GM12878 (cell line): Measurements from ENCODE around the gene RGS19. TPM values are rescaled to one million over a fixed set of nuclear protein-coding genes. Genes with fewer than 3 reads are reported as not detected.

Experiments used
- ATAC-seq: fragments of 200-7000 bp; cut with Tn5 transposase; 3 replicates; pipeline ENCODE4 v1.9.1; 2020; ENCODE audit warnings: mild to moderate bottlenecking, moderate library complexity
- BruUV-seq: library from RNA; stranded (reverse); fragments of 400-500 nt; replicated peaks from 2 replicates; lab custom pipeline; 2021; lab: Mats Ljungman, UMichigan
- CTCF ChIA-PET: fragments of 300-600 bp; sonication (Branson Sonifier 250); formaldehyde crosslinking; extraction: SDS; loops from one replicate; lab custom pipeline; 2021; ENCODE audit warnings: inconsistent platforms; lab: Yijun Ruan, JAX
- POLR2A ChIA-PET: fragments of 350-600 bp; formaldehyde crosslinking; extraction: SDS; loops from one replicate; lab custom pipeline; 2021; ENCODE audit warnings: inconsistent platforms; lab: Charles Lee
- RAD21 ChIA-PET: fragments of 300-600 bp; sonication (Branson Sonifier 250); formaldehyde crosslinking; loops from one replicate; lab custom pipeline; 2023; ENCODE audit warnings: antibody characterized with exemption; ENCODE audit not compliant: unreplicated experiment; lab: Charles Lee
- SMC1A ChIA-PET: fragments of 300-600 bp; sonication (Branson Sonifier 250); formaldehyde crosslinking; loops from one replicate; lab custom pipeline; 2023; ENCODE audit not compliant: unreplicated experiment, uncharacterized antibody; lab: Charles Lee
- DNase-seq: peaks from one replicate; pipeline ENCODE4 v3.0.0-alpha.2; 2011; ENCODE audit warnings: low read depth, low spot score
- FAIRE-seq: peaks from 3 replicates; lab custom pipeline; 2011; peaks lifted over from hg19 to GRCh38; lab: Jason Lieb, UNC
- H2AFZ ChIP-seq: 2 replicates; pipeline ENCODE4 v1.6.0; 2011; ENCODE audit warnings: low read depth, low read length, control low read depth; ENCODE audit not compliant: control insufficient read depth
- H3K27ac ChIP-seq: 2 replicates; pipeline ENCODE4 v1.5.1; 2011; ENCODE audit warnings: control low read depth; ENCODE audit not compliant: control insufficient read depth, insufficient read depth
- H3K27me3 ChIP-seq, 2 experiments: replicated peaks in 1 of 2; 2 replicates each; pipeline versions ENCODE4 v1.6.0 to v1.6.1; 2011; ENCODE audit warnings: low read length in 1 of 2; ENCODE audit not compliant: control insufficient read depth in 2 of 2, insufficient read depth in 2 of 2
- H3K36me3 ChIP-seq, 2 experiments: 2 replicates each; pipeline ENCODE4 v1.5.1; 2011; ENCODE audit warnings: low read length in 1 of 2; ENCODE audit not compliant: control insufficient read depth in 2 of 2, insufficient read depth in 2 of 2
- H3K4me1 ChIP-seq: 2 replicates; pipeline ENCODE4 v1.6.1; 2011; ENCODE audit warnings: mild to moderate bottlenecking, low read length, moderate library complexity, mixed read lengths; ENCODE audit not compliant: control insufficient read depth, insufficient read depth
- H3K4me2 ChIP-seq: 2 replicates; pipeline ENCODE4 v1.6.0; 2011; ENCODE audit warnings: control low read depth; ENCODE audit not compliant: control insufficient read depth, insufficient read depth
- H3K4me3 ChIP-seq: fragments of 200-600 bp; sonication (generic); 2 replicates; pipeline ENCODE4 v1.5.1; 2016
- H3K79me2 ChIP-seq: 2 replicates; pipeline ENCODE4 v1.6.0; 2011; ENCODE audit warnings: low read length; ENCODE audit not compliant: control insufficient read depth, insufficient read depth
- H3K9ac ChIP-seq: 2 replicates; pipeline ENCODE4 v1.8.0; 2011; ENCODE audit warnings: low read length, control low read depth, mixed read lengths; ENCODE audit not compliant: control insufficient read depth, insufficient read depth
- H3K9me3 ChIP-seq: replicated peaks from 3 replicates; pipeline ENCODE4 v1.5.1; 2011; ENCODE audit warnings: mild to moderate bottlenecking, low read length; ENCODE audit not compliant: control insufficient read depth, insufficient read depth
- H4K20me1 ChIP-seq: 2 replicates; pipeline ENCODE4 v1.6.0; 2011; ENCODE audit not compliant: control insufficient read depth, insufficient read depth
- CBFB ChIP-seq: IDR thresholded peaks from 2 replicates; pipeline ENCODE4 v1.6.1; 2016; ENCODE audit warnings: antibody characterized with exemption, low read depth
- HDAC2 ChIP-seq: fragments of 200-600 bp; sonication (generic); IDR thresholded peaks from 2 replicates; pipeline ENCODE4 v1.6.1; 2017
- IKZF1 ChIP-seq: fragments of 450-650 bp; conservative IDR thresholded peaks from 2 replicates; pipeline ENCODE4 v1.6.1; 2017; ENCODE audit warnings: antibody characterized with exemption, mild to moderate bottlenecking
- KAT2A ChIP-seq: conservative IDR thresholded peaks from 2 replicates; pipeline ENCODE4 v1.6.1; 2011; ENCODE audit warnings: low read depth, low read length; ENCODE audit not compliant: control insufficient read depth
- KDM1A ChIP-seq: fragments of 200-600 bp; sonication (generic); IDR thresholded peaks from 2 replicates; pipeline ENCODE4 v1.6.1; 2016; ENCODE audit warnings: borderline replicate concordance
- LARP7 ChIP-seq: fragments of 450-650 bp; IDR thresholded peaks from 2 replicates; pipeline ENCODE4 v1.6.1; 2017; ENCODE audit warnings: mild to moderate bottlenecking
- PAX8 ChIP-seq: fragments of 450-650 bp; IDR thresholded peaks from 2 replicates; pipeline ENCODE4 v1.6.1; 2017; ENCODE audit warnings: mild to moderate bottlenecking, moderate library complexity
- SREBF2 ChIP-seq: IDR thresholded peaks from 2 replicates; pipeline ENCODE4 v1.6.1; 2012; ENCODE audit warnings: mild to moderate bottlenecking, low read length
- STAT1 ChIP-seq: fragments of 450-650 bp; conservative IDR thresholded peaks from 2 replicates; pipeline ENCODE4 v1.6.1; 2014; ENCODE audit warnings: antibody characterized with exemption, mild to moderate bottlenecking
- TARDBP ChIP-seq: IDR thresholded peaks from 2 replicates; pipeline ENCODE4 v1.6.1; 2016; ENCODE audit warnings: borderline replicate concordance
- TCF12 ChIP-seq: IDR thresholded peaks from 2 replicates; pipeline ENCODE4 v1.6.1; 2011; ENCODE audit warnings: low read depth, mild to moderate bottlenecking, low read length
- WGBS: methylation state at CpG from one replicate; pipeline ENCODE4 v1.1.6; 2016; ENCODE audit warnings: low lambda C conversion rate; ENCODE audit not compliant: insufficient replicate concordance, insufficient coverage; ENCODE audit errors: missing lambda C conversion rate; 5-methylcytosine and 5-hydroxymethylcytosine counted together
- in situ Hi-C: fragments of 300-500 bp; cut with MboI; formaldehyde crosslinking; loops from 9 replicates; pipeline ENCODE4 v1.14.3; 2018; ENCODE audit warnings: mixed read lengths
- intact Hi-C: fragments of 100-400 bp; cut with micrococcal nuclease; formaldehyde crosslinking; loops from one replicate; pipeline ENCODE4 v1.14.2; 2022; ENCODE audit not compliant: unreplicated experiment
- polyA plus RNA-seq, 11 experiments: library from polyadenylated mRNA; depleted of rRNA in 4 of 11; unstranded in 6 of 11; stranded (reverse) in 5 of 11; fragments of >200 nt; fragmentation: Nextera tagmentation in 4 of 11; fragmentation: Illumina TruSeq in 1 of 11; extraction: Ambion mirVana in 4 of 11; extraction: Trizol in 1 of 11; gene quantifications; 1 replicate in 1 of 11; 2 replicates in 10 of 11; pipeline versions ENCODE4 v1.2.1 to v1.2.3, GENCODE V29; 2011 to 2016; ENCODE audit warnings: inconsistent platforms in 2 of 11, missing spikeins in 2 of 11, low read depth in 1 of 11
- total RNA-seq, 4 experiments: library from RNA; depleted of rRNA in 3 of 4; stranded (reverse); fragments of >200 nt in 3 of 4; fragmentation: Illumina TruSeq in 1 of 4; extraction: Trizol in 1 of 4; gene quantifications; 2 replicates each; pipeline versions ENCODE4 v1.2.1 to v1.2.3, GENCODE V29; 2013 to 2021
- TF ChIP-seq, protein P1 (sequence below): IDR thresholded peaks from 2 replicates; pipeline ENCODE4 v1.6.1; 2012; ENCODE audit warnings: low read depth, low read length, improper control_type of control experiment
- TF ChIP-seq, protein P2 (sequence below): fragments of 450-650 bp; IDR thresholded peaks from 2 replicates; pipeline ENCODE4 v1.6.1; 2016; ENCODE audit warnings: mild to moderate bottlenecking
- TF ChIP-seq, protein P3 (sequence below), 3 experiments: IDR thresholded peaks in 2 of 3; conservative IDR thresholded peaks in 1 of 3; 2 replicates each; pipeline ENCODE4 v1.5.1; 2011; ENCODE audit warnings: low read depth in 3 of 3, low read length in 3 of 3, mild to moderate bottlenecking in 3 of 3, control low read depth in 2 of 3, moderate library complexity in 2 of 3, inconsistent platforms in 1 of 3, mixed read lengths in 1 of 3; ENCODE audit not compliant: control insufficient read depth in 2 of 3, insufficient read depth in 1 of 3; ENCODE audit errors: extremely low read depth in 1 of 3
- TF ChIP-seq, protein P4 (sequence below): fragments of 450-650 bp; IDR thresholded peaks from 2 replicates; pipeline ENCODE4 v1.6.1; 2017; ENCODE audit warnings: mild to moderate bottlenecking, moderate library complexity

RGS19 gene
- total and polyA plus RNA-seq, 10 of the 15 experiments (the other 5 are each of a cell fraction or from before 2014, with no cell fraction given): 0.82 to 62.4 (median 39.8) TPM

DNA sequence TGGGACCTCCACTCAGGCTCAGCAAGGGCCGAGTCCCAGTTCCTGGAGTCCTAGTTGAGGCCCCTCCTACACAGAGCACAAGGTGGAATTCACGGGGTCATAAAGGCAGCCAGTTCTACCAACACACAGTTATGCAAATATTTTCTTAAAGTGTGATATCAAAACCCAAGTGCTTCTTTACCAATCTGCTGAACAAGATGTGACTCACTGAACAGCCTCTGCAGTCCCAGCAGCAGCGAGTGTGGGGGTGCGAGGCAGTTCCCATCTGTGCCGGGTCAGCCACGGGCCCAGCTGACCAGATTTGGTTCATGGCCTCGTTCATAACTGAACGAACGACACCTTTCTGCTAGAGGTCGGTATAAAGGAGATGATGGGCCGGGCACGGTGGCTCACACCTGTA, 20.8 kb downstream of the RGS19 start:
- WGBS: 23% methylated on average over 12 of the region's 12 CpGs
- ATAC-seq (peak; percentile 18), FAIRE-seq (no peak), DNase-seq (no peak)
- Histone ChIP-seq H3K4me2 (peak overlapping the region; percentile 90), H2AFZ (0 out of 2 replicates have a peak overlapping the region, but pooled peaks have one; percentile 2), H3K36me3 (no peaks in the 10 kb centered on the region), H4K20me1 (no peaks in the 10 kb centered on the region), H3K4me3 (peak overlapping the region; percentile 25), H3K9me3 (no peaks in the 10 kb centered on the region), H3K79me2 (no peaks in the 10 kb centered on the region; the same call in none of the 2 replicates), H3K27ac (no peak overlapping the region), H3K4me1 (peaks cover 53% of the 10 kb centered on the region), H3K27me3 (no peaks in the 10 kb centered on the region), H3K9ac (peak overlapping the region; percentile 61; the same call in 1 of the 2 replicates)
- in situ Hi-C loops: no loop called here
- intact Hi-C loops: loop anchor here (5.0 to 10.0 kb wide), 3 partner anchors 76 to 194 kb away; partner anchors contain the start of genes ABHD16B, PRPF6, TPD52L2 and UCKL1
- ChIA-PET SMC1A (interaction anchor here (0.9 to 2.6 kb wide), 2 partner anchors 19 to 55 kb away, joined by 3 to 21 read pairs; no protein-coding TSS in a partner anchor), RAD21 (interaction anchor here (0.7 to 2.5 kb wide), 3 partner anchors 28 to 521 kb away, joined by 5 to 13 read pairs (median 11); partner anchors contain the start of genes PRPF6 and PTK6), POLR2A (interaction anchor here (0.6 to 0.7 kb wide), 2 partner anchors 351 to 374 kb away, joined by 3 read pairs; no protein-coding TSS in a partner anchor), CTCF (interaction anchor here (1.2 to 9.2 kb wide), 5 partner anchors 11 to 272 kb away, joined by 3 to 108 read pairs (median 8); partner anchors contain the start of genes OPRL1, PRPF6 and RGS19)
- BruUV-seq: no TSS peak
- TF ChIP-seq, protein P1, sequence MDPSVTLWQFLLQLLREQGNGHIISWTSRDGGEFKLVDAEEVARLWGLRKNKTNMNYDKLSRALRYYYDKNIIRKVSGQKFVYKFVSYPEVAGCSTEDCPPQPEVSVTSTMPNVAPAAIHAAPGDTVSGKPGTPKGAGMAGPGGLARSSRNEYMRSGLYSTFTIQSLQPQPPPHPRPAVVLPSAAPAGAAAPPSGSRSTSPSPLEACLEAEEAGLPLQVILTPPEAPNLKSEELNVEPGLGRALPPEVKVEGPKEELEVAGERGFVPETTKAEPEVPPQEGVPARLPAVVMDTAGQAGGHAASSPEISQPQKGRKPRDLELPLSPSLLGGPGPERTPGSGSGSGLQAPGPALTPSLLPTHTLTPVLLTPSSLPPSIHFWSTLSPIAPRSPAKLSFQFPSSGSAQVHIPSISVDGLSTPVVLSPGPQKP: no peak
- TF ChIP-seq, protein P2, sequence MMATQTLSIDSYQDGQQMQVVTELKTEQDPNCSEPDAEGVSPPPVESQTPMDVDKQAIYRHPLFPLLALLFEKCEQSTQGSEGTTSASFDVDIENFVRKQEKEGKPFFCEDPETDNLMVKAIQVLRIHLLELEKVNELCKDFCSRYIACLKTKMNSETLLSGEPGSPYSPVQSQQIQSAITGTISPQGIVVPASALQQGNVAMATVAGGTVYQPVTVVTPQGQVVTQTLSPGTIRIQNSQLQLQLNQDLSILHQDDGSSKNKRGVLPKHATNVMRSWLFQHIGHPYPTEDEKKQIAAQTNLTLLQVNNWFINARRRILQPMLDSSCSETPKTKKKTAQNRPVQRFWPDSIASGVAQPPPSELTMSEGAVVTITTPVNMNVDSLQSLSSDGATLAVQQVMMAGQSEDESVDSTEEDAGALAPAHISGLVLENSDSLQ: no peak
- no peak for TF ChIP-seq SREBF2
- no peak for TF ChIP-seq PAX8
- TF ChIP-seq HDAC2: no peak
- no peak for TF ChIP-seq TARDBP
- no peak for TF ChIP-seq CBFB
- no peak for TF ChIP-seq STAT1
- no peak for TF ChIP-seq KDM1A
- TF ChIP-seq KAT2A: no peak
- TF ChIP-seq, protein P3, sequence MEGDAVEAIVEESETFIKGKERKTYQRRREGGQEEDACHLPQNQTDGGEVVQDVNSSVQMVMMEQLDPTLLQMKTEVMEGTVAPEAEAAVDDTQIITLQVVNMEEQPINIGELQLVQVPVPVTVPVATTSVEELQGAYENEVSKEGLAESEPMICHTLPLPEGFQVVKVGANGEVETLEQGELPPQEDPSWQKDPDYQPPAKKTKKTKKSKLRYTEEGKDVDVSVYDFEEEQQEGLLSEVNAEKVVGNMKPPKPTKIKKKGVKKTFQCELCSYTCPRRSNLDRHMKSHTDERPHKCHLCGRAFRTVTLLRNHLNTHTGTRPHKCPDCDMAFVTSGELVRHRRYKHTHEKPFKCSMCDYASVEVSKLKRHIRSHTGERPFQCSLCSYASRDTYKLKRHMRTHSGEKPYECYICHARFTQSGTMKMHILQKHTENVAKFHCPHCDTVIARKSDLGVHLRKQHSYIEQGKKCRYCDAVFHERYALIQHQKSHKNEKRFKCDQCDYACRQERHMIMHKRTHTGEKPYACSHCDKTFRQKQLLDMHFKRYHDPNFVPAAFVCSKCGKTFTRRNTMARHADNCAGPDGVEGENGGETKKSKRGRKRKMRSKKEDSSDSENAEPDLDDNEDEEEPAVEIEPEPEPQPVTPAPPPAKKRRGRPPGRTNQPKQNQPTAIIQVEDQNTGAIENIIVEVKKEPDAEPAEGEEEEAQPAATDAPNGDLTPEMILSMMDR (IDR thresholded peaks at IDR 0.05 in 2 of 3, conservative IDR thresholded peaks at IDR 0.05 in 1 of 3; ENCODE audit: control insufficient read depth in 2 of 3, extremely low read depth in 1 of 3, insufficient read depth in 1 of 3, low read depth in 3 of 3, low read length in 3 of 3): no peak
- TF ChIP-seq TCF12: no peak
- no peak for TF ChIP-seq IKZF1
- TF ChIP-seq LARP7: no peak
- TF ChIP-seq, protein P4, sequence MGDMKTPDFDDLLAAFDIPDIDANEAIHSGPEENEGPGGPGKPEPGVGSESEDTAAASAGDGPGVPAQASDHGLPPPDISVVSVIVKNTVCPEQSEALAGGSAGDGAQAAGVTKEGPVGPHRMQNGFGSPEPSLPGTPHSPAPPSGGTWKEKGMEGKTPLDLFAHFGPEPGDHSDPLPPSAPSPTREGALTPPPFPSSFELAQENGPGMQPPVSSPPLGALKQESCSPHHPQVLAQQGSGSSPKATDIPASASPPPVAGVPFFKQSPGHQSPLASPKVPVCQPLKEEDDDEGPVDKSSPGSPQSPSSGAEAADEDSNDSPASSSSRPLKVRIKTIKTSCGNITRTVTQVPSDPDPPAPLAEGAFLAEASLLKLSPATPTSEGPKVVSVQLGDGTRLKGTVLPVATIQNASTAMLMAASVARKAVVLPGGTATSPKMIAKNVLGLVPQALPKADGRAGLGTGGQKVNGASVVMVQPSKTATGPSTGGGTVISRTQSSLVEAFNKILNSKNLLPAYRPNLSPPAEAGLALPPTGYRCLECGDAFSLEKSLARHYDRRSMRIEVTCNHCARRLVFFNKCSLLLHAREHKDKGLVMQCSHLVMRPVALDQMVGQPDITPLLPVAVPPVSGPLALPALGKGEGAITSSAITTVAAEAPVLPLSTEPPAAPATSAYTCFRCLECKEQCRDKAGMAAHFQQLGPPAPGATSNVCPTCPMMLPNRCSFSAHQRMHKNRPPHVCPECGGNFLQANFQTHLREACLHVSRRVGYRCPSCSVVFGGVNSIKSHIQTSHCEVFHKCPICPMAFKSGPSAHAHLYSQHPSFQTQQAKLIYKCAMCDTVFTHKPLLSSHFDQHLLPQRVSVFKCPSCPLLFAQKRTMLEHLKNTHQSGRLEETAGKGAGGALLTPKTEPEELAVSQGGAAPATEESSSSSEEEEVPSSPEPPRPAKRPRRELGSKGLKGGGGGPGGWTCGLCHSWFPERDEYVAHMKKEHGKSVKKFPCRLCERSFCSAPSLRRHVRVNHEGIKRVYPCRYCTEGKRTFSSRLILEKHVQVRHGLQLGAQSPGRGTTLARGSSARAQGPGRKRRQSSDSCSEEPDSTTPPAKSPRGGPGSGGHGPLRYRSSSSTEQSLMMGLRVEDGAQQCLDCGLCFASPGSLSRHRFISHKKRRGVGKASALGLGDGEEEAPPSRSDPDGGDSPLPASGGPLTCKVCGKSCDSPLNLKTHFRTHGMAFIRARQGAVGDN: 0 out of 2 replicates have a peak, but pooled peaks have one; percentile 8
